HG03457 (cell line): ENCODE data around the gene MARCKSL1.

ENCODE experiments used
- ATAC-seq: cut with Tn5 transposase; IDR thresholded peaks from one replicate; pipeline ENCODE4 v1.9.1; 2021; ENCODE audit warnings: moderate number of reproducible peaks; ENCODE audit not compliant: unreplicated experiment

The MARCKSL1 gene

GRCh38 chr1:32353431-32353830 lies 17.4 kb upstream of the MARCKSL1 start:
- ATAC-seq: no peak

- ATAC-seq: no peak
Observed at GRCh38 chr1:32352831-32353383, 16.9 kb upstream of the MARCKSL1 start.

GRCh38 chr1:32352239-32352745 lies 16.3 kb upstream of the MARCKSL1 start:
- no peak for ATAC-seq

GRCh38 chr1:32351399-32352238 lies 15.6 kb upstream of the MARCKSL1 start:
- peak; percentile 56 for ATAC-seq

GRCh38 chr1:32350785-32351398 lies 14.9 kb upstream of the MARCKSL1 start:
- ATAC-seq: peak; percentile 25

- ATAC-seq: no peak
Observed at GRCh38 chr1:32349211-32349708, 13.2 kb upstream of the MARCKSL1 start.

GRCh38 chr1:32346532-32347157 lies 10.6 kb upstream of the MARCKSL1 start:
- ATAC-seq: no peak

GRCh38 chr1:32345289-32345827 lies 9.3 kb upstream of the MARCKSL1 start:
- ATAC-seq: no peak

- ATAC-seq: no peak
Observed at GRCh38 chr1:32342704-32343103, 6.7 kb upstream of the MARCKSL1 start.

GRCh38 chr1:32341971-32342370 lies 5.9 kb upstream of the MARCKSL1 start:
- ATAC-seq: no peak

- ATAC-seq: no peak
Observed at GRCh38 chr1:32341186-32341757, 5.2 kb upstream of the MARCKSL1 start.

GRCh38 chr1:32339363-32339978 lies 3.4 kb upstream of the MARCKSL1 start:
- no peak for ATAC-seq

- no peak for ATAC-seq
Observed at GRCh38 chr1:32338637-32339145, 2.7 kb upstream of the MARCKSL1 start.

- no peak for ATAC-seq
Observed at GRCh38 chr1:32337855-32338636, 2.0 kb upstream of the MARCKSL1 start.

- ATAC-seq: no peak
Observed at GRCh38 chr1:32336963-32337675, 1.1 kb upstream of the MARCKSL1 start.

- no peak for ATAC-seq
Observed at GRCh38 chr1:32336591-32336932, 529 bp upstream of the MARCKSL1 start.

- ATAC-seq: no peak
Observed at GRCh38 chr1:32335535-32335789, 571 bp downstream of the MARCKSL1 start.

GRCh38 chr1:32334864-32335534 lies 1.0 kb downstream of the MARCKSL1 start:
- ATAC-seq: no peak
